Measurements from ENCODE around the gene TMEM161A.

Gene TMEM161A

DNA sequence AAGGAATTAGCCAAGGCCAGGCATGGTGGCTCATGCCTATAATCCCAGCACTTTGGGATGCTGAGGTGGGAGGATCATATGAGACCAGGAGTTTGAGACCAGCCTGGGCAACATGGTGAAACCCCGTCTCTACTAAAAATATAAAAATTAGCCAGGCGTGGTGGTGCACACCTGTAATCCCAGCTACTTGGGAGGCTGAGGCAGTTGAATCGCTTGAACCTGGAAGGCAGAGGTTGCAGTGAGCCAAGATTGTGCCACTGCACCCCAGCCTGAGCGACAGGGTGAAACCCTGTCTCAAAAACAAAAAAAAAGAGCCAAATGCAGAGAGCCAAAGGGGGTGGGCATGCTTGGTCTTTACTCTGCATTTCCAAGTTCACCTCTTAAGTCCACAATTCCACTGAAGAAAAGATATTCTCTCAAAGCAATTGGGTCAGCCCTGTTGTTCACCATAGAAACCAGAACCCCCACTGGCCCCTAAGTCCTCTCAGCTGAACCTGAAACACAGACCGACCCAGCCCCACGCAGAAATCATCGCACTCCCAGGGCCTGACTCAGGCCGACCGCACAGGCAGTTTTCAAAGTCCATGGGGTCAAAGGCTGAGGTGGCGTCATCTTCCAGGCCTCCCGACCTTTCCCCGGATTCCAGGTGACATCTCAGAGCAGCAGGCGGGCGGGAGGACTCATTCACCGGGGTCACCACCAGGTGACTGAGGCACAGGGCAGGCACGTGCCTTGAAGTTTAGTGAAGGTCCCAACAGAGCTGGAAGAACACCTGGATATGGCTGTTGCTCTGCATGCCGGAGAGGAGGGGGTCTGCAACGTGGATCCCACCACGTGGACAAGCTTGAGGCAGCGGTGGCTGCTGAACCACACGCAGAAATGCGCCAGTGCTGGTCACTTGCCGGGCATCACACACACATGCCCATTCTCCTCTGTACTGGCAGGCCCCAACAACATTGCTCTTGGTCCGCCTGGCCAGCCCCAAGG, 41.3 kb downstream of the TMEM161A start:
- DNase-seq, result no peak

DNA sequence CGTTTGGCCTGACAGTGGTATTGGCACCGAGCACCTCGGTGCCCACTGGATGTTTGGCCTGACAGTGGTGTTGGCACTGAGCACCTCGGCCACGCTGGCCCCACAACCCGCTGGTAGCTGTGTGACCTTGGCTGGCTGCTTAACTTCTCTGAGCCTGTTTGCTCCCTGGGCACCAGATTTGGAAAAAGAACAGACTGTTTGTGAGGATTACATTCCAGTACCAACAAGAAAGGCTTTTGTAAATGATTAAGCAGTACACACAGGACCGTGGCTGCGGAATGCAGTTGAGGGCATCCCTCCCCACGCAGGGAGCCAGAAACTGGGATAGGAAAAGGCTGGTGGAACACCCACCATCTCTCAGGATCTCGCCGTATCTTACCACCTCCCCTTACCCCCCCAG, 42.6 kb downstream of the TMEM161A start:
- no peak for DNase-seq

DNA sequence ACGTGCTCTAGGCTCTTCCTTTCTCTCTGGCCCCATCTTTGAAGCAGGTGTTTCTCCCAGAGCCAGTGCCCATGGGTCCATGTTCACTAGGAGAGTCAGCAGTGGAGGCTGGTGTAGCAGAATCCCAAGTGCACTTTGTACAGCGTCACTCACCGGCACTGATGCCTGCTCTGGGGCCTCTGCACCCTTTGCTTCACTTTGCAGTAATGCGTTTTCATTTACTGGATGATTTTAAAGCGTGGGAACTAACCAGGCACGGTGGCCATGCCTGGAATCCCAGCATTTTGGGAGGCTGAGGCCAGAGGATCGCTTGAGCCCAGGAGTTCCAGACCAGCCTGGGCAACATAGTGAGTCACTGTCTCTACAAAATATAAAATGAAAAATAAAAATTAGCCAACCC, 43.8 kb downstream of the TMEM161A start:
- no peak for DNase-seq

- DNase-seq, result no peak
Measured at GRCh38 chr19:19087676-19088075, 50.6 kb downstream of the TMEM161A start.

DNA sequence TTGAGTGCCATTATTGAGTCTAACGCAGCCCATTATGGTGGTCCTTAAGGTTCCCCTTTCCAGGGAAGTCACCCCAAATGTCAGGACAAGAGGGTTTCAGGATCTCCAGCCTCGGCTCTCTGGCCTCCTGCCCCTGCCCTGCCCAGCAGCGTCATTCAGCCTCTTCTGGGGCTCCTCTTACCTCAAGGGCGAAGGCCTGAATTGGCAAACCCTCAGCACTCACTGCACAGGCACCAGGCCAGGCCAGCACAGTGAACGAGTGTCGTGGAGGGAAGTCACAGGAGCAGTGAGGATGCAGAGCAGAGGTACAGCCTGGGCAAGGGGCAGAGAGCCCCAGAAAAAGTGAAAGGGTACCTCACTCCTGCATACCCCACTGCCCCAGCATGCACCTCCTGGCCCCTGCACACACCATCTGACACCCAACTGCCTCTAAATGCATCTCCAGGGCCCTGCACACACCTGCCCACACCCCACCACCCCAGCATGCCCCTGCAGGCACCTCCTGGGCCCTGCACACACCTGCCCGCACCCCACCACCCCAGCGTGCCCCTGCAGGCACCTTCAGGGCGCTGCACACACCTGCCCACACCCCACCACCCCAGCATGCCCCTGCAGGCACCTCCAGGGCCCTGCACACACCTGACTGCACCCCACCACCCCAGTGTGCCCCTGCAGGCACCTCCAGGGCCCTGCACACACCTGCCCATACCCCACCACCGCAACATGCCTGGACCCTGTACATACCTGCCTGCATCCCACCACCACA, 54.7 kb downstream of the TMEM161A start:
- no peak for DNase-seq

DNA sequence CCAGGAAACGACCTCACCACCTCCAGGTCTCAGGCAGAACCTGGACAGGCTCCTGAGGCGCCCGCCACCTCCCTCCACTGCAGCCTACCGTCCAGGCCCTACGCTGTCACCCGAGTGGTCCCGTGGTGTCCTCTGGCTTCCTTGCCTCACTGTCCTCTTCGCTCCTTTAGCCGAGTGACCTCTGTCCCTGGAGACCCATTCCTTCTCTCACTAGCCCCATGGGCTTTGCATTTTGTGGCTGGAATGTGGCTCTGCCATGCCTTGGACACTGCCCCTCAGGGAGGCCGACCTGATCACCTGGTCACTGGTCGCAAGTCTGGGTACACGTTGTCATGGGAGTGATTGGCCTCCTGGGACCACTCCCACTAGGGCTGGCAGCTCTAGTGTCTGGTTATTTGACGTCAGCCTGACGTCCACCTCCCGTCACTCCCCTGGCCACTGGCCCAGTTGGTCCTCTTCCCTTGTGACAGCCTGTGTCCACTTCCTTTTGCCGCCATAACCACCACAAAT, 56.6 kb downstream of the TMEM161A start:
- no peak for DNase-seq

DNA sequence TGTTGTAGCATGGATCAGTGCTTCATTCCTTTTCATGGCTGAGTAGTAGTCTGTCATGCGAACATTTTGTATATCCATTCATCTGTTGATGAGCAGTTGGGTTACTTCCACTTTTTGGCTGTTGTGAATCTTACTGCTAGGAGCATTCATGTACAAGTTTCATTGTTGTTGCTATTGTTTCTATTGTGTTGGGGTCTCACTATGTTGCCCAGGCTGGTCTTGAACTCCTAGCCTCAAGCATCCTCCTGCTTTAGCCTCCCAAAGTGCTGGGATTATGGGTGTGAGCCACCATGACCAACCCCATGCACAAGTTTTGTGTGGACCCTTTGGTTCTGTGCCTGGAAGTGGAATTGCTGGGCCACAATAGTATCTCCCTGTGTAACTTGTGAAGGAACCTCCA, 58.7 kb downstream of the TMEM161A start:
- DNase-seq, result no peak

DNA sequence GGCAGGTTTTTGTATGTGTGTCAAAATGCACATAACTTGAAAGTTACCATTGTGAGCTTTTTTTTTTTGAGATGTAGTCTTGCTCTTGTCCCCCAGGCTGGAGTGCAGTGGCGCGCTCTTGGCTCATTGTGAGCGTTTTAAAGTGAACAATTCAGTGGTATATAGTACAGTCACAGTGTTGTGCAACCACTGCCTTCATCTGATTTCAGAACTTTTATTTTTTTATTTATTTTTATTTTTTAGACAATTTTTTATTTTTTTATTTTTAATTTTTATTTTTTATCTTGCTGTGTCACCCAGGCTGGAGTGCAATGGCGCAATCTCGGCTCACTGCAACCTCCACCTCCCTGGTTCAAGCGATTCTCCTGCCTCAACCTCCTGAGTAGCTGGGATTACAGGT, 59.5 kb downstream of the TMEM161A start:
- DNase-seq, result no peak

DNA sequence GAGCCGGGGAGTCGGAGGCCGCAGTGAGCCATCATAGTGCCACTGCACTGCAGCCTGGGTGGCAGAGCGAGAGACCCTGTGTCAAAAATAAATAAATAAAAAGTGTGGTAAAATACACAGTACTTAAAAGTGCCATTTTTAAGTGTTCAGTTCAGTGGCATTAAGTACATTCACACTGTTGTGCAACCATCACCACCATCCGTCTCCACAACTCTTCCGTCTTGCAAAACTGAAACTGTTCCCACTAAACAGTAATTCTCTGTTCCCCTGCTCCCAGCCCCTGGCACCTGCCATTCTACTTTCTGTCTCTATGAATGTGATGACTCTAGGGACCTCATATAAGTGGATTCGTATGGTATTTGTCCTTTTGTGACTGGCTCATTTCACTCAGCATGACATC, 61.2 kb downstream of the TMEM161A start:
- no peak for DNase-seq

- DNase-seq, result no peak
Measured at GRCh38 chr19:19076476-19076875, 61.8 kb downstream of the TMEM161A start.

GRCh38 chr19:19075126-19075525, 63.2 kb downstream of the TMEM161A start:
- no peak for DNase-seq

DNA sequence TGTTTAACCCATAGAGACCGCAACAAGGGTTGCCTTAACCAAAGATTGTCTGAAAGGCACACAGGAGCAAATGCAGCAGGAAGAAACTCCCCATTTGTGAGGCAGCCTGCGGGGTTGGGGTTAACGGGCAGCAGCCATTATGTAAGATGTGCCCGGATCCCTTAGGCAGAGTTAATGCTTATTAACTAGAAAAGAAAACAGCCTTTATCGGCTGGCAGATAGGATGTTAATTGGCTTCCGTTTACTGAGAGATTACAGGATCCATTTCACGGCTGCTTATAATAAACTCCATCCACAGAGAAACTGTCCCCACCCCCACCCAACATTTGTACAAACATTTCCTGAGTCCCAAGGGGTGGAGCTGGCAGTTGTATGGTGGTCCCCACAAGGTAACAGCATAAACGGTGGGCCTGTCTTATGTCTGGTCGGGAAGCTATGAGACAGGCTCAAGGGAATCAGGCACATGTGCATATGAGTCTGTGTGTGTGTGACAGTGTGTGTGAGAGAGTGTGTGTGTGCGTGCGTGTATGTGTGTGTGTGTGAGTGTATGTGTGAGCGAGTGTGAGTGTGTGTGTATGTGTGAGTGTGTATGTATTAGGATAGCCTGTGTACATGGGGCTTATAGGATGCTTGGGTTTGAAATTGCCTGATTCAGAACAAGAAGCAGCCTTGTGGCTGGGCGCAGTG, 63.9 kb downstream of the TMEM161A start:
- no peak for DNase-seq

DNA sequence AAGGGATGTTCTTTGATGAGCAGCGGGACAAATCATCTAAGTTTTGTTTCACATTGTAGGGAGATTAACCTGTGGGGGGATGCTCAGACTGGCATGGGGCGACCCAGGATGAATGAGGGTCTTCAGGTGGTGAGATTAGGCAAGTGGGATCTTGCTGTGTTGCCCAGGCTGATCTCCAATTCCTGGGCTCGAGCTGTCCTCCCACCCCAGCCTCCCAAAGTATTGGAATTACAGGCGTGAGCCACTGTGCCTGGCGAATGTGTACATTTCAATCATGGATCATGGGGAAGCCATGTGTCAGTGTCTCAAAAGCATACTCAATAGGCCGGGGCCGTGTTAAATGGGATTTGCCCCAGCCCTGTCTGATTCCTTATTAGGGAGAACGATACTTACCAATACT, 66.4 kb downstream of the TMEM161A start:
- DNase-seq, result no peak

All from DMS53 (cell line).